ENCODE results near the gene SLIT1. TPM values are rescaled to one million over a fixed set of nuclear protein-coding genes. Genes with fewer than 3 reads are reported as not detected.

Gene SLIT1
- total RNA-seq, 1 donor = not detected

- peaks cover 1% of the 10 kb centered on the region for H3K9me3 ChIP-seq (ENCODE audit: low read depth, low read length)
- no peak for TF ChIP-seq CTCF (IDR thresholded peaks at IDR 0.05; ENCODE audit: extremely low read depth, low read depth, low read length)
- no peak overlapping the region for H3K27ac ChIP-seq (ENCODE audit: low read depth, low read length)
- H3K4me3 ChIP-seq (ENCODE audit: insufficient read depth, low read length) = no peak overlapping the region
- no peaks in the 10 kb centered on the region for H4K20me1 ChIP-seq (ENCODE audit: insufficient read depth, low read length)
- no peak for DNase-seq (ENCODE audit: insufficient read length, low spot score, missing footprints)
- H2AFZ ChIP-seq (ENCODE audit: low read length) = no peak overlapping the region
- H3K79me2 ChIP-seq (ENCODE audit: insufficient read depth, low read length) = no peaks in the 10 kb centered on the region
- H3K27me3 ChIP-seq (ENCODE audit: insufficient read depth, low read length) = no peaks in the 10 kb centered on the region
- no peak overlapping the region for H3K4me2 ChIP-seq (ENCODE audit: insufficient read depth, low read length)
- no peaks in the 10 kb centered on the region for H3K36me3 ChIP-seq (ENCODE audit: insufficient read depth, low read length)
- H3K4me1 ChIP-seq (ENCODE audit: insufficient read depth, low read length) = peaks cover 4% of the 10 kb centered on the region
Observed at GRCh38 chr10:97003804-97004201, 182.0 kb downstream of the SLIT1 start.

GRCh38 chr10:97003151-97003803 is 182.5 kb downstream of the SLIT1 start:
- Histone ChIP-seq H3K9me3 (ENCODE audit: low read depth, low read length) (peaks cover 1% of the 10 kb centered on the region), H3K4me2 (ENCODE audit: insufficient read depth, low read length) (no peak overlapping the region), H3K36me3 (ENCODE audit: insufficient read depth, low read length) (no peaks in the 10 kb centered on the region), H3K79me2 (ENCODE audit: insufficient read depth, low read length) (no peaks in the 10 kb centered on the region), H2AFZ (ENCODE audit: low read length) (no peak overlapping the region), H3K4me3 (ENCODE audit: insufficient read depth, low read length) (no peak overlapping the region), H4K20me1 (ENCODE audit: insufficient read depth, low read length) (no peaks in the 10 kb centered on the region), H3K27me3 (ENCODE audit: insufficient read depth, low read length) (no peaks in the 10 kb centered on the region), H3K4me1 (ENCODE audit: insufficient read depth, low read length) (peaks cover 10% of the 10 kb centered on the region), H3K27ac (ENCODE audit: low read depth, low read length) (no peak overlapping the region)
- DNase-seq (ENCODE audit: insufficient read length, low spot score, missing footprints) = peak; percentile 74
- no peak for TF ChIP-seq CTCF (IDR thresholded peaks at IDR 0.05; ENCODE audit: extremely low read depth, low read depth, low read length)

GRCh38 chr10:97002670-97003069 is 183.1 kb downstream of the SLIT1 start:
- TF ChIP-seq CTCF (IDR thresholded peaks at IDR 0.05; ENCODE audit: extremely low read depth, low read depth, low read length) = no peak
- Histone ChIP-seq H3K4me1 (ENCODE audit: insufficient read depth, low read length) (peaks cover 11% of the 10 kb centered on the region), H3K36me3 (ENCODE audit: insufficient read depth, low read length) (no peaks in the 10 kb centered on the region), H4K20me1 (ENCODE audit: insufficient read depth, low read length) (no peaks in the 10 kb centered on the region), H3K4me2 (ENCODE audit: insufficient read depth, low read length) (no peak overlapping the region), H3K27me3 (ENCODE audit: insufficient read depth, low read length) (no peaks in the 10 kb centered on the region), H3K79me2 (ENCODE audit: insufficient read depth, low read length) (no peaks in the 10 kb centered on the region), H3K9me3 (ENCODE audit: low read depth, low read length) (peaks cover 1% of the 10 kb centered on the region), H3K4me3 (ENCODE audit: insufficient read depth, low read length) (no peak overlapping the region), H3K27ac (ENCODE audit: low read depth, low read length) (no peak overlapping the region), H2AFZ (ENCODE audit: low read length) (no peak overlapping the region)
- DNase-seq (ENCODE audit: insufficient read length, low spot score, missing footprints) = peak; percentile 61

GRCh38 chr10:97001183-97001991 is 184.4 kb downstream of the SLIT1 start:
- H4K20me1 ChIP-seq (ENCODE audit: insufficient read depth, low read length) = no peaks in the 10 kb centered on the region
- H3K36me3 ChIP-seq (ENCODE audit: insufficient read depth, low read length) = no peaks in the 10 kb centered on the region
- TF ChIP-seq CTCF (IDR thresholded peaks at IDR 0.05; ENCODE audit: extremely low read depth, low read depth, low read length) = no peak
- peaks cover 14% of the 10 kb centered on the region for H3K4me1 ChIP-seq (ENCODE audit: insufficient read depth, low read length)
- no peaks in the 10 kb centered on the region for H3K9me3 ChIP-seq (ENCODE audit: low read depth, low read length)
- no peak overlapping the region for H3K27ac ChIP-seq (ENCODE audit: low read depth, low read length)
- no peaks in the 10 kb centered on the region for H3K27me3 ChIP-seq (ENCODE audit: insufficient read depth, low read length)
- no peak overlapping the region for H3K4me2 ChIP-seq (ENCODE audit: insufficient read depth, low read length)
- no peak overlapping the region for H2AFZ ChIP-seq (ENCODE audit: low read length)
- H3K4me3 ChIP-seq (ENCODE audit: insufficient read depth, low read length) = no peak overlapping the region
- peak; percentile 52 for DNase-seq (ENCODE audit: insufficient read length, low spot score, missing footprints)
- H3K79me2 ChIP-seq (ENCODE audit: insufficient read depth, low read length) = no peaks in the 10 kb centered on the region

All from osteoblast (primary cell).